Measurements from ENCODE around the gene BCL2L14. TPM values are rescaled to one million over a fixed set of nuclear protein-coding genes. Genes with fewer than 3 reads are reported as not detected.

The BCL2L14 gene
- total and polyA plus RNA-seq, 2 of the 13 experiments (the other 11 are each of a cell fraction or from before 2014, with no cell fraction given) = 0.11 TPM; not detected in 1

GRCh38 chr12:12091071-12091470 is 20.3 kb downstream of the BCL2L14 start:
- Histone ChIP-seq H3K4me2 (ENCODE audit: low read depth, low read length) (no peak overlapping the region), H3K4me1 (ENCODE audit: insufficient read depth, low read length) (peaks cover 61% of the 10 kb centered on the region), H4K20me1 (ENCODE audit: insufficient read depth, low read length) (no peaks in the 10 kb centered on the region), H3K4me3 (replicated peaks in 1 of 3; ENCODE audit: insufficient read depth in 1 of 3, low read depth in 2 of 3, low read length in 3 of 3) (no peak overlapping the region), H3K9ac (ENCODE audit: insufficient read depth, low read depth, low read length) (no peak overlapping the region), H3K27me3 (ENCODE audit: control insufficient read depth in 1 of 2, insufficient read depth in 2 of 2, low read length in 2 of 2) (peaks cover 0 to 3% of the 10 kb centered on the region in 2 experiments; a peak in 1 of 5 replicates), H3K36me3 (replicated peaks in 1 of 2; ENCODE audit: control insufficient read depth in 1 of 2, insufficient read depth in 2 of 2, low read length in 2 of 2) (no peaks in the 10 kb centered on the region), H2AFZ (ENCODE audit: low read length) (no peak overlapping the region), H3K9me3 (ENCODE audit: low read length) (no peaks in the 10 kb centered on the region), H3K27ac (ENCODE audit: extremely low read length, insufficient read depth, low read length) (no peak overlapping the region), H3K79me2 (ENCODE audit: insufficient read depth, low read length) (no peaks in the 10 kb centered on the region)
- DNase-seq (ENCODE audit: low spot score) (no peak), ATAC-seq (no peak), FAIRE-seq (no peak)
- intact Hi-C loops (cut with micrococcal nuclease; ENCODE audit: unreplicated experiment) = loop anchor here (10.0 kb wide), 1 partner anchor 74 kb away; no protein-coding TSS in a partner anchor
- no peak for TF ChIP-seq RFX5 (IDR thresholded peaks at IDR 0.05; ENCODE audit: low read depth, low read length)
- no peak for TF ChIP-seq ZKSCAN8 (CRISPR knock-in tag; IDR thresholded peaks at IDR 0.05; ENCODE audit: borderline replicate concordance)
- peak; percentile 5; the same call in 1 of the 2 replicates for TF ChIP-seq STAG1 (CRISPR knock-in tag; IDR thresholded peaks at IDR 0.05)
- ChIA-PET POLR2A (no interaction called here), CTCF (ENCODE audit: low intra/inter-chr PET ratio, low total read pairs) (no interaction called here)
- no TSS peak for BruUV-seq (replicated peaks)
- in situ Hi-C loops (cut with HindIII; ENCODE audit: extremely low pct_ligation_motif_present, low pct_unique_long_range_greater_than_20kb) = loop anchor here (25.0 kb wide), 1 partner anchor 621 kb away; the partner anchor contains the start of gene CDKN1B
- 44% methylated on average over 3 of the region's 3 CpGs for WGBS (ENCODE audit: low lambda C conversion rate)

DNA sequence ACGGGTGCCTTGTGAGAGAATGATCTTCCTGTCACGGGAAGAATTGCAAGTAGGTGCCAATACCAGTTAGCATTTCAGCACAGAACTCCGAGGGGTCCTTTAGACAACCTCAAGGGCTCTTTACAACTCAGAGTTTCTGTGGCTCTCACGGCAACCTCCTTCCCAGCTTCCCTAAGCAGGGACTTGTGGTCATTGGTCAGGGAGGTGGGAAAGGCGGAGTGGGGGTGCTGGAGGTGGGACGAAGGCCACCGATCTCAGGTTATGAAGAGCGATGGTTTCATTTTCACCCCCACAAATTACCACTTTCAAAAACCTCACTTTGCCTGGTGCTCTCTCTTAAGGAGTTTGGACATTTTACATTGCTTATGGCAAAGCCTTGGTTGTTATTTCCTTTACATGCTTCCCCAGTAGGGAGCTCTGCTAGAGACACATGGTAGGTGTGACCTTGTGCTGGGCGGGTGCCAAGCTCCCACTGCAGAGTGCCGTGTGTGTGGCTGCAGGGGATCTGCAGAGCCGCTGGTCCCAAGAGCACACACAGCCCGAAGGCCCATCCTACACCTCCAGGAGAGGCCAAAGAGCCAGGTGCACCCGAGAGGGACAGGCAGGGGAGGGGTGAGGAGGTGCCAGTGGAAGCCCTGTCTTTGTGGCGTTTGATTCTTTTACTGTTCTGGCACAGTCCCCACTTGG is 21.4 kb downstream of the BCL2L14 start:
- in situ Hi-C loops (cut with HindIII; ENCODE audit: extremely low pct_ligation_motif_present, low pct_unique_long_range_greater_than_20kb) = loop anchor here (25.0 kb wide), 1 partner anchor 620 kb away; the partner anchor contains the start of gene CDKN1B
- WGBS (ENCODE audit: low lambda C conversion rate) = 44% methylated on average over 12 of the region's 14 CpGs
- peak overlapping the region in 1 of 3 experiments; percentile 40; a peak in 1 of 6 replicates for H3K4me3 ChIP-seq (replicated peaks in 1 of 3; ENCODE audit: insufficient read depth in 1 of 3, low read depth in 2 of 3, low read length in 3 of 3)
- ATAC-seq (peak; percentile 72), DNase-seq (ENCODE audit: low spot score) (peak; percentile 14), FAIRE-seq (no peak)
- no peak overlapping the region for H2AFZ ChIP-seq (ENCODE audit: low read length)
- peak overlapping the region; percentile 59 for H3K4me2 ChIP-seq (ENCODE audit: low read depth, low read length)
- no peak overlapping the region for H3K9ac ChIP-seq (ENCODE audit: insufficient read depth, low read depth, low read length)
- intact Hi-C loops (cut with micrococcal nuclease; ENCODE audit: unreplicated experiment) = loop anchor here (10.0 kb wide), 1 partner anchor 73 kb away; no protein-coding TSS in a partner anchor
- H3K4me1 ChIP-seq (ENCODE audit: insufficient read depth, low read length) = peaks cover 56% of the 10 kb centered on the region
- ChIA-PET CTCF (ENCODE audit: low intra/inter-chr PET ratio, low total read pairs) (no interaction called here), POLR2A (no interaction called here)
- H3K79me2 ChIP-seq (ENCODE audit: insufficient read depth, low read length) = no peaks in the 10 kb centered on the region
- peaks cover 0 to 3% of the 10 kb centered on the region in 2 experiments; a peak in 1 of 5 replicates for H3K27me3 ChIP-seq (ENCODE audit: control insufficient read depth in 1 of 2, insufficient read depth in 2 of 2, low read length in 2 of 2)
- H4K20me1 ChIP-seq (ENCODE audit: insufficient read depth, low read length) = no peaks in the 10 kb centered on the region
- no peaks in the 10 kb centered on the region for H3K9me3 ChIP-seq (ENCODE audit: low read length)
- no peak overlapping the region for H3K27ac ChIP-seq (ENCODE audit: extremely low read length, insufficient read depth, low read length)
- no peaks in the 10 kb centered on the region for H3K36me3 ChIP-seq (replicated peaks in 1 of 2; ENCODE audit: control insufficient read depth in 1 of 2, insufficient read depth in 2 of 2, low read length in 2 of 2)
- no TSS peak for BruUV-seq (replicated peaks)
- TF ChIP-seq, protein P1, sequence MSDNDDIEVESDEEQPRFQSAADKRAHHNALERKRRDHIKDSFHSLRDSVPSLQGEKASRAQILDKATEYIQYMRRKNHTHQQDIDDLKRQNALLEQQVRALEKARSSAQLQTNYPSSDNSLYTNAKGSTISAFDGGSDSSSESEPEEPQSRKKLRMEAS (IDR thresholded peaks at IDR 0.05) = peak; percentile 49; the same call in 1 of the 2 replicates
- TF ChIP-seq PLRG1 (conservative IDR thresholded peaks at IDR 0.05) (no peak), ZNF280B (CRISPR knock-in tag; IDR thresholded peaks at IDR 0.05; ENCODE audit: borderline replicate concordance) (0 out of 2 replicates have a peak, but pooled peaks have one; percentile 49), ZIK1 (CRISPR knock-in tag; IDR thresholded peaks at IDR 0.05; ENCODE audit: borderline replicate concordance, low read depth) (no peak), ZFP37 (CRISPR knock-in tag; IDR thresholded peaks at IDR 0.05; ENCODE audit: borderline replicate concordance) (no peak), AGO2 (optimal IDR thresholded peaks at IDR 0.05; ENCODE audit: low read depth, low read length) (peak; percentile 26), ZFP36 (IDR thresholded peaks at IDR 0.05; ENCODE audit: borderline replicate concordance, low read depth, low read length, partially characterized antibody) (no peak), ZNF768 (CRISPR knock-in tag; IDR thresholded peaks at IDR 0.05) (peak; percentile 70; the same call in 1 of the 2 replicates)
- TF ChIP-seq, protein P2, sequence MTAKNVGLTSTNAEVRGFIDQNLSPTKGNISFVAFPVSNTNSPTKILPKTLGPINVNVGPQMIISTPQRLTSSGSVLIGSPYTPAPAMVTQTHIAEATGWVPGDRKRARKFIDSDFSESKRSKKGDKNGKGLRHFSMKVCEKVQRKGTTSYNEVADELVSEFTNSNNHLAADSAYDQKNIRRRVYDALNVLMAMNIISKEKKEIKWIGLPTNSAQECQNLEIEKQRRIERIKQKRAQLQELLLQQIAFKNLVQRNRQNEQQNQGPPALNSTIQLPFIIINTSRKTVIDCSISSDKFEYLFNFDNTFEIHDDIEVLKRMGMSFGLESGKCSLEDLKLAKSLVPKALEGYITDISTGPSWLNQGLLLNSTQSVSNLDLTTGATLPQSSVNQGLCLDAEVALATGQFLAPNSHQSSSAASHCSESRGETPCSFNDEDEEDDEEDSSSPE (CRISPR knock-in tag; IDR thresholded peaks at IDR 0.05) = no peak
- TF ChIP-seq, protein P3, sequence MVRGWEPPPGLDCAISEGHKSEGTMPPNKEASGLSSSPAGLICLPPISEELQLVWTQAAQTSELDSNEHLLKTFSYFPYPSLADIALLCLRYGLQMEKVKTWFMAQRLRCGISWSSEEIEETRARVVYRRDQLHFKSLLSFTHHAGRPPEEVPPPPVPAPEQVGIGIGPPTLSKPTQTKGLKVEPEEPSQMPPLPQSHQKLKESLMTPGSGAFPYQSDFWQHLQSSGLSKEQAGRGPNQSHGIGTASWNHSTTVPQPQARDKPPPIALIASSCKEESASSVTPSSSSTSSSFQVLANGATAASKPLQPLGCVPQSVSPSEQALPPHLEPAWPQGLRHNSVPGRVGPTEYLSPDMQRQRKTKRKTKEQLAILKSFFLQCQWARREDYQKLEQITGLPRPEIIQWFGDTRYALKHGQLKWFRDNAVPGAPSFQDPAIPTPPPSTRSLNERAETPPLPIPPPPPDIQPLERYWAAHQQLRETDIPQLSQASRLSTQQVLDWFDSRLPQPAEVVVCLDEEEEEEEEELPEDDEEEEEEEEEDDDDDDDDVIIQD (CRISPR knock-in tag; IDR thresholded peaks at IDR 0.05; ENCODE audit: low read depth) = no peak
